Smooth muscle cell (in vitro differentiated cells): Measurements from ENCODE around the gene INPP5B. TPM values are rescaled to one million over a fixed set of nuclear protein-coding genes. Genes with fewer than 3 reads are reported as not detected.

Experiments
- DNase-seq: peaks from one replicate; lab custom pipeline; 2025; ENCODE audit not compliant: unreplicated experiment; lab: John Stamatoyannopoulos, UW
- H2AFZ ChIP-seq: fragments of 200-600 bp; sonication (generic); 2 replicates; pipeline ENCODE4 v1.6.0; 2016; ENCODE audit warnings: antibody characterized with exemption, low read depth, mild to moderate bottlenecking
- H3F3A ChIP-seq: fragments of 200-600 bp; sonication (generic); 2 replicates; pipeline ENCODE4 v1.6.0; 2017; ENCODE audit warnings: antibody characterized with exemption, low read depth
- H3K27ac ChIP-seq: fragments of 200-600 bp; sonication (generic); 2 replicates; pipeline ENCODE4 v1.5.1; 2016; ENCODE audit warnings: low read depth, mild to moderate bottlenecking
- H3K27me3 ChIP-seq: fragments of 200-600 bp; sonication (generic); 2 replicates; pipeline ENCODE4 v1.6.1; 2016; ENCODE audit warnings: low read depth, mild to moderate bottlenecking
- H3K36me3 ChIP-seq: fragments of 200-600 bp; sonication (generic); 2 replicates; pipeline ENCODE4 v1.5.1; 2016; ENCODE audit warnings: low read depth
- H3K4me1 ChIP-seq: fragments of 200-600 bp; sonication (generic); 2 replicates; pipeline ENCODE4 v1.5.1; 2016; ENCODE audit warnings: low read depth
- H3K4me2 ChIP-seq: fragments of 200-600 bp; sonication (generic); 2 replicates; pipeline ENCODE4 v1.6.0; 2016; ENCODE audit warnings: mild to moderate bottlenecking
- H3K4me3 ChIP-seq: fragments of 200-600 bp; sonication (generic); 2 replicates; pipeline ENCODE4 v1.5.1; 2016; ENCODE audit warnings: mild to moderate bottlenecking
- H3K79me2 ChIP-seq: fragments of 200-600 bp; sonication (generic); 2 replicates; pipeline ENCODE4 v1.6.0; 2016; ENCODE audit warnings: low read depth, mild to moderate bottlenecking
- H3K9ac ChIP-seq: fragments of 200-600 bp; sonication (generic); 2 replicates; pipeline ENCODE4 v1.6.0; 2016; ENCODE audit warnings: low read depth
- H3K9me3 ChIP-seq: fragments of 200-600 bp; sonication (generic); replicated peaks from 2 replicates; pipeline ENCODE4 v1.5.1; 2016; ENCODE audit warnings: low read depth
- H4K20me1 ChIP-seq: fragments of 200-600 bp; sonication (generic); 2 replicates; pipeline ENCODE4 v1.6.0; 2016; ENCODE audit warnings: low read depth
- CTCF ChIP-seq: fragments of 200-600 bp; sonication (generic); IDR thresholded peaks from 2 replicates; pipeline ENCODE4 v1.5.1; 2017; ENCODE audit warnings: borderline replicate concordance, mild to moderate bottlenecking, antibody characterized with exemption; ENCODE audit not compliant: insufficient read depth, poor library complexity, severe bottlenecking
- WGBS: methylation state at CpG from one replicate; pipeline ENCODE4 v1.1.7; 2016; ENCODE audit warnings: low lambda C conversion rate; 5-methylcytosine and 5-hydroxymethylcytosine counted together
- polyA plus RNA-seq: library from polyadenylated mRNA; unstranded; fragments of >200 nt; fragmentation: Nextera tagmentation; extraction: Ambion mirVana; gene quantifications from 2 replicates; pipeline ENCODE4 v1.2.1, GENCODE V29; 2016
- total RNA-seq: library from RNA; depleted of rRNA; stranded (reverse); fragments of >200 nt; gene quantifications from 2 replicates; pipeline ENCODE4 v1.2.3, GENCODE V29; 2014

INPP5B gene
- total and polyA plus RNA-seq, 2 experiments from 2014 or later: 6.7 to 11.0 TPM

GRCh38 chr1:37926038-37926924 lies 20.6 kb downstream of the INPP5B start:
- no peak overlapping the region for H2AFZ ChIP-seq
- H4K20me1 ChIP-seq: peaks cover 43% of the 10 kb centered on the region
- H3K4me1 ChIP-seq: peaks cover 5% of the 10 kb centered on the region
- WGBS: 91% methylated on average over 13 of the region's 13 CpGs
- no peak overlapping the region for H3K27ac ChIP-seq
- no peaks in the 10 kb centered on the region for H3F3A ChIP-seq
- no peak for TF ChIP-seq CTCF
- H3K4me3 ChIP-seq: no peak overlapping the region
- peaks cover 22% of the 10 kb centered on the region for H3K79me2 ChIP-seq
- no peaks in the 10 kb centered on the region for H3K27me3 ChIP-seq
- DNase-seq: no peak
- H3K9me3 ChIP-seq: no peaks in the 10 kb centered on the region
- no peak overlapping the region for H3K4me2 ChIP-seq
- no peak overlapping the region for H3K9ac ChIP-seq
- H3K36me3 ChIP-seq: no peaks in the 10 kb centered on the region

DNA sequence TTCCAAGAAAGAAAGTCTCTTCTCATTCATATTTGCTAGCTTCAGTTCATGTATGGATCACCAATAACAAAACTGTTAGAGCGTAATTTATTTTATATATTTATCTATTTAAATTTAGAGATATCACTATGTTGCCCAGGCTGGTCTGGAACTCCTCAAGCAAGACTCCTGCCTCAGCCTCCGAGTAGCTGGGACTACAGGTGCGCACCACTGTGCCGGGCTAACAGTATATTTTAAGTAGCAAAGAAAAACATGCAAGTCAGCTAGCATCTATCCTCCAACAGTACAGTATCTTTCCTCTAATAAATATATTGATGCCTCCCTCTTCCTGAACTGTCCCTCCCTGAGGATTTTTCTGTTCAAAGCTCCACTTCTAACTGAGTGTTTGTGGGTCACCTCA lies 21.5 kb downstream of the INPP5B start:
- no peaks in the 10 kb centered on the region for H3K36me3 ChIP-seq
- H3K79me2 ChIP-seq: peaks cover 22% of the 10 kb centered on the region
- no peak overlapping the region for H3K4me3 ChIP-seq
- no peak overlapping the region for H3K4me2 ChIP-seq
- no peak overlapping the region for H3K9ac ChIP-seq
- H3K4me1 ChIP-seq: no peaks in the 10 kb centered on the region
- no peaks in the 10 kb centered on the region for H3F3A ChIP-seq
- DNase-seq: no peak
- peaks cover 40% of the 10 kb centered on the region for H4K20me1 ChIP-seq
- TF ChIP-seq CTCF: no peak
- H3K9me3 ChIP-seq: no peaks in the 10 kb centered on the region
- 87% methylated on average over 4 of the region's 4 CpGs for WGBS
- no peak overlapping the region for H3K27ac ChIP-seq
- H2AFZ ChIP-seq: no peak overlapping the region
- no peaks in the 10 kb centered on the region for H3K27me3 ChIP-seq

DNA sequence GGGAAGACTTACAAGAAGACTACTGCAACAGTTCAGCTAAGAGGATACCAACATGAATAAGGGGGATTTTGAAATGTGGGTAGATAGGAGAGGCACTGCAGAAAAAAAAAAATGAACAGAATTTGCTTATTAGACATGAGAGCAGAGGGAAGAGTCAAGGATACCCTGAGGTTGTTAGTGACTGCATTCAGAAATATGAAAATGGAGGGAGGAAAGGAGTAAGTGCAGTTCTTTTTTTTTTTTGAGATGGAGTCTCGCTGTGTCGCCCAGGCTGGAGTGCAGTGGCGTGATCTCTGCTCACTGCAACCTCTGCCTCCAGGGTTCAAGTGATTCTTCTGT lies 23.3 kb downstream of the INPP5B start:
- no peak overlapping the region for H3K4me2 ChIP-seq
- peaks cover 49% of the 10 kb centered on the region for H4K20me1 ChIP-seq
- H3K4me1 ChIP-seq: no peaks in the 10 kb centered on the region
- no peak overlapping the region for H3K4me3 ChIP-seq
- peaks cover 20% of the 10 kb centered on the region for H3K79me2 ChIP-seq
- no peak overlapping the region for H3K9ac ChIP-seq
- no peak overlapping the region for H3K27ac ChIP-seq
- no peaks in the 10 kb centered on the region for H3F3A ChIP-seq
- no peak for TF ChIP-seq CTCF
- no peaks in the 10 kb centered on the region for H3K9me3 ChIP-seq
- no peaks in the 10 kb centered on the region for H3K27me3 ChIP-seq
- no peak for DNase-seq
- H3K36me3 ChIP-seq: no peaks in the 10 kb centered on the region
- H2AFZ ChIP-seq: no peak overlapping the region
- 92% methylated on average over 3 of the region's 3 CpGs for WGBS
